HepG2 (cell line): ENCODE results near the gene SHISA5. TPM values are rescaled to one million over a fixed set of nuclear protein-coding genes. Genes with fewer than 3 reads are reported as not detected.

Experiments used
- ATAC-seq: fragments of 200-7000 bp; cut with Tn5 transposase; 3 replicates; pipeline ENCODE4 v1.9.1; 2020; ENCODE audit warnings: mild to moderate bottlenecking, moderate library complexity
- BruUV-seq: library from RNA; stranded (reverse); fragments of 400-500 nt; replicated peaks from 2 replicates; lab custom pipeline; 2021; lab: Mats Ljungman, UMichigan
- CTCF ChIA-PET: fragments of 300-600 bp; formaldehyde crosslinking; extraction: SDS; loops from one replicate; lab custom pipeline; 2021; ENCODE audit warnings: low total read pairs, inconsistent platforms, low intra/inter-chr PET ratio; lab: Yijun Ruan, JAX
- POLR2A ChIA-PET: fragments of 350-600 bp; sonication (Branson Sonifier 250); formaldehyde crosslinking; loops from one replicate; lab custom pipeline; 2020; ENCODE audit warnings: antibody characterized with exemption, inconsistent platforms; lab: Yijun Ruan, JAX
- DNase-seq: peaks from one replicate; pipeline ENCODE4 v3.0.0-alpha.2; 2015; ENCODE audit warnings: low spot score
- FAIRE-seq: peaks from 3 replicates; lab custom pipeline; 2011; peaks lifted over from hg19 to GRCh38; lab: Jason Lieb, UNC
- H2AFZ ChIP-seq: one replicate; pipeline ENCODE4 v1.6.1; 2011; ENCODE audit warnings: low read length, inconsistent platforms
- H3K27ac ChIP-seq: fragments of 300-600 bp; 3 replicates; pipeline ENCODE4 v1.8.0; 2011; ENCODE audit warnings: mixed run types, mild to moderate bottlenecking, mixed read lengths, low read length, inconsistent platforms; ENCODE audit not compliant: insufficient read depth; ENCODE audit errors: extremely low read length
- H3K27me3 ChIP-seq, 2 experiments: fragments of 200-600 bp in 1 of 2; 2 replicates in 1 of 2; 3 replicates in 1 of 2; pipeline versions ENCODE4 v1.6.0 to v1.8.0; 2011; ENCODE audit warnings: low read length in 2 of 2, mild to moderate bottlenecking in 2 of 2, moderate library complexity in 2 of 2, inconsistent platforms in 1 of 2; ENCODE audit not compliant: insufficient read depth in 2 of 2, control insufficient read depth in 1 of 2
- H3K36me3 ChIP-seq, 2 experiments: fragments of 200-600 bp in 1 of 2; replicated peaks in 1 of 2; 2 replicates in 1 of 2; 3 replicates in 1 of 2; pipeline versions ENCODE4 v1.5.1 to v1.8.0; 2011; ENCODE audit warnings: low read length in 2 of 2, inconsistent platforms in 1 of 2; ENCODE audit not compliant: insufficient read depth in 2 of 2, control insufficient read depth in 1 of 2
- H3K4me1 ChIP-seq: 2 replicates; pipeline ENCODE4 v1.5.1; 2012; ENCODE audit warnings: low read length, inconsistent platforms; ENCODE audit not compliant: insufficient read depth
- H3K4me2 ChIP-seq: 2 replicates; pipeline ENCODE4 v1.6.0; 2011; ENCODE audit warnings: low read depth, low read length, inconsistent platforms
- H3K4me3 ChIP-seq, 3 experiments: fragments of 200-600 bp in 1 of 3; sonication (generic), shearing (Covaris generic) in 1 of 3; replicated peaks in 1 of 3; 2 replicates each; pipeline ENCODE4 v1.5.1; 2011 to 2016; ENCODE audit warnings: low read length in 3 of 3, inconsistent platforms in 2 of 3, low read depth in 2 of 3, mild to moderate bottlenecking in 2 of 3, control low read depth in 1 of 3, mixed read lengths in 1 of 3; ENCODE audit not compliant: insufficient read depth in 1 of 3
- H3K79me2 ChIP-seq: one replicate; pipeline ENCODE4 v1.6.1; 2011; ENCODE audit warnings: low read length, inconsistent platforms; ENCODE audit not compliant: insufficient read depth
- H3K9ac ChIP-seq: 2 replicates; pipeline ENCODE4 v1.6.0; 2011; ENCODE audit warnings: mild to moderate bottlenecking, low read depth, low read length, inconsistent platforms; ENCODE audit not compliant: insufficient read depth
- H3K9me3 ChIP-seq: 2 replicates; pipeline ENCODE4 v1.5.1; 2012; ENCODE audit warnings: mild to moderate bottlenecking, low read length
- H4K20me1 ChIP-seq: 2 replicates; pipeline ENCODE4 v1.6.0; 2011; ENCODE audit warnings: inconsistent platforms, mild to moderate bottlenecking, low read length, moderate library complexity; ENCODE audit not compliant: insufficient read depth
- AHR ChIP-seq: IDR thresholded peaks from 2 replicates; pipeline ENCODE4 v1.6.1; 2018; ENCODE audit warnings: missing genetic modification reagents, missing compliant biosample characterization
- BHLHE40 ChIP-seq: IDR thresholded peaks from 2 replicates; pipeline ENCODE4 v1.6.1; 2011; ENCODE audit warnings: low read length, improper control_type of control experiment
- ETV6 ChIP-seq: sonication (generic); formaldehyde crosslinking; conservative IDR thresholded peaks from 2 replicates; pipeline ENCODE4 v1.4.0; 2020; ENCODE audit warnings: missing genetic modification reagents
- HMG20B ChIP-seq: conservative IDR thresholded peaks from 2 replicates; pipeline ENCODE4 v1.6.1; 2016; ENCODE audit warnings: missing genetic modification reagents, missing compliant biosample characterization
- IKZF1 ChIP-seq: fragments of 450-650 bp; IDR thresholded peaks from 2 replicates; pipeline ENCODE4 v1.7.1; 2016
- KLF6 ChIP-seq: IDR thresholded peaks from 2 replicates; pipeline ENCODE4 v1.8.0; 2016; ENCODE audit warnings: missing biosample characterization, missing genetic modification reagents
- NCOA5 ChIP-seq: sonication (generic); formaldehyde crosslinking; IDR thresholded peaks from 2 replicates; pipeline ENCODE4 v1.4.0; 2020; ENCODE audit warnings: missing genetic modification reagents
- NFIB ChIP-seq: sonication (generic); formaldehyde crosslinking; IDR thresholded peaks from 2 replicates; pipeline ENCODE4 v1.9.0; 2021; ENCODE audit warnings: missing genetic modification reagents, mild to moderate bottlenecking, borderline replicate concordance
- ZBTB25 ChIP-seq: IDR thresholded peaks from 2 replicates; pipeline ENCODE4 v1.6.1; 2018; ENCODE audit warnings: missing genetic modification reagents
- ZNF839 ChIP-seq: sonication (generic); formaldehyde crosslinking; IDR thresholded peaks from 2 replicates; pipeline ENCODE4 v1.4.0; 2020; ENCODE audit warnings: missing genetic modification reagents, mild to moderate bottlenecking, borderline replicate concordance
- WGBS: methylation state at CpG from one replicate; pipeline ENCODE4 v1.1.6; 2017; ENCODE audit warnings: low lambda C conversion rate; 5-methylcytosine and 5-hydroxymethylcytosine counted together
- in situ Hi-C: cut with HindIII; loops from 2 replicates; pipeline ENCODE4 v1.10.0; 2017; ENCODE audit warnings: low pct_unique_long_range_greater_than_20kb; ENCODE audit not compliant: extremely low pct_ligation_motif_present
- intact Hi-C: fragments of 100-400 bp; cut with micrococcal nuclease; formaldehyde crosslinking; loops from one replicate; pipeline ENCODE4 v1.10.0; 2022; ENCODE audit not compliant: unreplicated experiment
- polyA plus RNA-seq, 8 experiments: library from polyadenylated mRNA; depleted of rRNA in 3 of 8; stranded (reverse) in 7 of 8; unstranded in 1 of 8; fragments of >200 nt; fragmentation: Illumina TruSeq in 4 of 8; extraction: Trizol in 4 of 8; gene quantifications; 2 replicates each; pipeline versions ENCODE4 v1.2.1 to v1.2.3, GENCODE V29; 2011 to 2016; ENCODE audit warnings: low read depth in 4 of 8, missing spikeins in 1 of 8, mixed read lengths in 1 of 8; ENCODE audit not compliant: insufficient read depth in 1 of 8
- total RNA-seq, 5 experiments: library from RNA; depleted of rRNA; stranded (reverse); fragments of >200 nt; fragmentation: Illumina TruSeq; extraction: Trizol; gene quantifications; 2 replicates each; pipeline ENCODE4 v1.2.3, GENCODE V29; 2016; ENCODE audit warnings: low read depth in 1 of 5

Gene SHISA5
- total and polyA plus RNA-seq, 2 of the 13 experiments (the other 11 are each of a cell fraction or from before 2014, with no cell fraction given) = 75.8 to 91.4 TPM

GRCh38 chr3:48505968-48506504 is 2.1 kb upstream of the SHISA5 start:
- CTCF ChIA-PET = no interaction called here
- FAIRE-seq (no peak), DNase-seq (no peak), ATAC-seq (no peak)
- intact Hi-C loops (loop anchor here (2.0 to 5.0 kb wide), 3 partner anchors 33 to 234 kb away; no protein-coding TSS in a partner anchor), in situ Hi-C loops (no loop called here)
- no peak overlapping the region for H3K9ac ChIP-seq
- H3K27me3 ChIP-seq = peaks cover 0 to 8% of the 10 kb centered on the region in 2 experiments; a peak in 2 of 5 replicates
- TF ChIP-seq ZBTB25 (no peak), ETV6 (CRISPR knock-in tag) (no peak), BHLHE40 (no peak), IKZF1 (no peak), AHR (no peak), NFIB (CRISPR knock-in tag) (no peak), HMG20B (no peak), NCOA5 (CRISPR knock-in tag) (no peak), KLF6 (no peak), ZNF839 (CRISPR knock-in tag) (no peak)
- no peaks in the 10 kb centered on the region for H4K20me1 ChIP-seq
- H3K79me2 ChIP-seq = no peaks in the 10 kb centered on the region
- H3K4me1 ChIP-seq = peaks cover 46% of the 10 kb centered on the region
- no peaks in the 10 kb centered on the region for H3K9me3 ChIP-seq
- H2AFZ ChIP-seq = no peak overlapping the region
- POLR2A ChIA-PET = interaction anchor here (2.7 kb wide), 1 partner anchor 33 kb away, joined by 20 read pairs; no protein-coding TSS in a partner anchor
- no peak overlapping the region for H3K4me2 ChIP-seq
- no TSS peak for BruUV-seq
- H3K36me3 ChIP-seq = no peaks in the 10 kb centered on the region
- no peak overlapping the region for H3K27ac ChIP-seq
- no peak overlapping the region for H3K4me3 ChIP-seq
- 78% methylated on average over 6 of the region's 6 CpGs for WGBS
